K562 (cell line): ENCODE measurements around the gene NRAP. TPM values are rescaled to one million over a fixed set of nuclear protein-coding genes. Genes with fewer than 3 reads are reported as not detected.

Source experiments
- ATAC-seq: fragments of 200-7000 bp; cut with Tn5 transposase; 3 replicates; pipeline ENCODE4 v1.9.1; 2020; ENCODE audit warnings: moderate library complexity
- BruUV-seq: library from RNA; stranded (reverse); fragments of 400-500 nt; replicated peaks from 2 replicates; lab custom pipeline; 2021; lab: Mats Ljungman, UMichigan
- CTCF ChIA-PET: fragments of 300-600 bp; formaldehyde crosslinking; extraction: SDS; loops from one replicate; lab custom pipeline; 2021; ENCODE audit warnings: low intra/inter-chr PET ratio; lab: Yijun Ruan, JAX
- POLR2A ChIA-PET: fragments of 300-600, 350-650 bp; sonication (Branson Sonifier 250); formaldehyde crosslinking; extraction: SDS; loops from one replicate; lab custom pipeline; 2021; ENCODE audit warnings: antibody characterized with exemption, inconsistent platforms; lab: Yijun Ruan, JAX
- DNase-seq, 4 experiments: peaks; one replicate each; pipeline versions ENCODE4 v3.0.0 to v3.0.0-alpha.2; 2011 to 2018; ENCODE audit warnings: low spot score in 3 of 4, mixed read lengths in 3 of 4; ENCODE audit errors: extremely low read depth in 1 of 4
- FAIRE-seq: peaks from 2 replicates; lab custom pipeline; 2011; peaks lifted over from hg19 to GRCh38; lab: Jason Lieb, UNC
- H2AFZ ChIP-seq: 2 replicates; pipeline ENCODE4 v1.6.0; 2011; ENCODE audit warnings: low read depth, low read length, control low read depth, inconsistent platforms
- H3K27ac ChIP-seq: fragments of 200-600 bp; 3 replicates; pipeline ENCODE4 v1.8.0; 2011; ENCODE audit warnings: low read depth, mild to moderate bottlenecking, control low read depth, inconsistent platforms, low read length, moderate library complexity, mixed read lengths; ENCODE audit errors: extremely low read depth
- H3K27me3 ChIP-seq, 2 experiments: fragments of 300-600 bp in 1 of 2; 2 replicates in 1 of 2; 3 replicates in 1 of 2; pipeline versions ENCODE4 v1.6.0 to v1.8.0; 2011; ENCODE audit warnings: inconsistent platforms in 2 of 2, low read length in 2 of 2, mild to moderate bottlenecking in 1 of 2, mixed read lengths in 1 of 2, moderate library complexity in 1 of 2; ENCODE audit not compliant: control insufficient read depth in 2 of 2, insufficient read depth in 2 of 2
- H3K36me3 ChIP-seq: fragments of 300-600 bp; 3 replicates; pipeline ENCODE4 v1.8.0; 2011; ENCODE audit warnings: mild to moderate bottlenecking, low read length, inconsistent platforms; ENCODE audit not compliant: control insufficient read depth, insufficient read depth
- H3K4me1 ChIP-seq, 2 experiments: fragments of 200-600 bp in 1 of 2; replicated peaks in 1 of 2; 2 replicates in 1 of 2; 3 replicates in 1 of 2; pipeline versions ENCODE4 v1.5.1 to v1.8.0; 2011; ENCODE audit warnings: inconsistent platforms in 2 of 2, low read length in 2 of 2, mild to moderate bottlenecking in 1 of 2, mixed read lengths in 1 of 2, moderate library complexity in 1 of 2; ENCODE audit not compliant: control insufficient read depth in 2 of 2, insufficient read depth in 2 of 2
- H3K4me2 ChIP-seq: 2 replicates; pipeline ENCODE4 v1.6.1; 2011; ENCODE audit warnings: low read length, control low read depth, inconsistent platforms, mixed read lengths; ENCODE audit not compliant: insufficient read depth
- H3K4me3 ChIP-seq: fragments of 200-600 bp; sonication (generic), shearing (Covaris generic); 2 replicates; pipeline ENCODE4 v1.5.1; 2016; ENCODE audit warnings: control low read depth, inconsistent platforms
- H3K79me2 ChIP-seq: fragments of 200-600 bp; 3 replicates; pipeline ENCODE4 v1.8.0; 2011; ENCODE audit warnings: low read length, inconsistent platforms; ENCODE audit not compliant: control insufficient read depth, insufficient read depth
- H3K9ac ChIP-seq, 2 experiments: 2 replicates each; pipeline versions ENCODE4 v1.6.0 to v1.6.1; 2011; ENCODE audit warnings: low read depth in 2 of 2, low read length in 2 of 2, control low read depth in 1 of 2, inconsistent platforms in 1 of 2, mild to moderate bottlenecking in 1 of 2, mixed read lengths in 1 of 2; ENCODE audit not compliant: insufficient read depth in 1 of 2
- H3K9me1 ChIP-seq: one replicate; pipeline ENCODE4 v1.6.0; 2011; ENCODE audit warnings: inconsistent platforms, mild to moderate bottlenecking, low read length, moderate library complexity; ENCODE audit not compliant: control insufficient read depth, insufficient read depth
- H3K9me3 ChIP-seq: replicated peaks from 2 replicates; pipeline ENCODE4 v1.5.1; 2011; ENCODE audit warnings: low read depth, low read length, inconsistent platforms; ENCODE audit not compliant: control insufficient read depth, insufficient read depth
- H4K20me1 ChIP-seq: replicated peaks from 2 replicates; pipeline ENCODE4 v1.6.1; 2011; ENCODE audit warnings: low read length, inconsistent platforms, mixed read lengths; ENCODE audit not compliant: control insufficient read depth, insufficient read depth
- BHLHE40 ChIP-seq: IDR thresholded peaks from 2 replicates; pipeline ENCODE4 v1.6.1; 2011; ENCODE audit warnings: low read length, improper control_type of control experiment
- EHMT2 ChIP-seq: fragments of 450-650 bp; IDR thresholded peaks from 2 replicates; pipeline ENCODE4 v1.6.1; 2018; ENCODE audit warnings: antibody characterized with exemption
- GABPA ChIP-seq: fragments of 200-800 bp; sonication (Bioruptor generic); conservative IDR thresholded peaks from 2 replicates; pipeline ENCODE4 v1.6.1; 2016; ENCODE audit warnings: low read depth, missing genetic modification characterization, missing compliant biosample characterization
- NR2C1 ChIP-seq, 2 experiments: fragments of 450-650 bp; IDR thresholded peaks; 2 replicates each; pipeline ENCODE4 v1.6.1; 2017; ENCODE audit warnings: mild to moderate bottlenecking in 2 of 2, antibody characterized with exemption in 1 of 2, inconsistent platforms in 1 of 2, missing compliant biosample characterization in 1 of 2, missing genetic modification characterization in 1 of 2
- NR2C2 ChIP-seq, 2 experiments: fragments of 200-800 bp in 1 of 2; sonication (Bioruptor generic) in 1 of 2; sonication (generic) in 1 of 2; formaldehyde crosslinking in 1 of 2; IDR thresholded peaks; 2 replicates each; pipeline versions ENCODE4 v1.6.1 to v1.8.0; 2016 to 2022; ENCODE audit warnings: mild to moderate bottlenecking in 1 of 2, missing compliant biosample characterization in 1 of 2, missing genetic modification characterization in 1 of 2, missing genetic modification reagents in 1 of 2
- SAFB2 ChIP-seq: fragments of 200-400 bp; formaldehyde crosslinking; IDR thresholded peaks from 2 replicates; pipeline ENCODE4 v1.6.1; 2018; ENCODE audit warnings: borderline replicate concordance, low read length, low read depth, moderate library complexity; ENCODE audit not compliant: severe bottlenecking
- THRA ChIP-seq: fragments of 450-650 bp; IDR thresholded peaks from 2 replicates; pipeline ENCODE4 v1.6.1; 2017; ENCODE audit warnings: mild to moderate bottlenecking, moderate library complexity
- ZNF12 ChIP-seq: sonication (generic); formaldehyde crosslinking; IDR thresholded peaks from 2 replicates; pipeline ENCODE4 v1.4.0; 2020; ENCODE audit warnings: mild to moderate bottlenecking, missing genetic modification reagents
- ZNF311 ChIP-seq: fragments of 250-450 bp; sonication (Bioruptor Pico); IDR thresholded peaks from 2 replicates; pipeline ENCODE4 v1.4.0; 2020; ENCODE audit warnings: mild to moderate bottlenecking, moderate library complexity
- WGBS: fragments of 100-300 bp; shearing (Covaris generic); methylation state at CpG from one replicate; pipeline ENCODE4 v1.1.6; 2016; ENCODE audit warnings: low coverage, mixed read lengths; ENCODE audit not compliant: insufficient coverage; ENCODE audit errors: missing lambda C conversion rate; 5-methylcytosine and 5-hydroxymethylcytosine counted together
- in situ Hi-C: fragments of 300-500 bp; cut with MboI; formaldehyde crosslinking; loops from 4 replicates; pipeline ENCODE4 v1.15.0; 2018; ENCODE audit warnings: inconsistent platforms, mixed read lengths
- intact Hi-C: fragments of 100-400 bp; cut with micrococcal nuclease; formaldehyde crosslinking; loops from 2 replicates; pipeline ENCODE4 v1.14.2; 2022
- polyA plus RNA-seq, 8 experiments: library from polyadenylated mRNA; depleted of rRNA in 4 of 8; stranded (reverse) in 5 of 8; unstranded in 3 of 8; fragments of >200 nt; fragmentation: Nextera tagmentation in 2 of 8; fragmentation: Illumina TruSeq in 1 of 8; extraction: Ambion mirVana in 2 of 8; extraction: Trizol in 1 of 8; gene quantifications; 2 replicates each; pipeline versions ENCODE4 v1.2.1 to v1.2.3, GENCODE V29; 2011 to 2014; ENCODE audit warnings: inconsistent platforms in 1 of 8, missing spikeins in 1 of 8
- total RNA-seq, 7 experiments: library from RNA; depleted of rRNA in 6 of 7; stranded (reverse); fragments of >200 nt in 6 of 7; fragmentation: Illumina TruSeq in 2 of 7; extraction: Trizol in 2 of 7; gene quantifications; 2 replicates each; pipeline versions ENCODE4 v1.2.1 to v1.2.3, GENCODE V29; 2011 to 2021; ENCODE audit warnings: low replicate concordance in 1 of 7
- TF ChIP-seq, protein P1 (sequence below), 2 experiments: fragments of 450-650 bp in 1 of 2; sonication (generic) in 1 of 2; formaldehyde crosslinking in 1 of 2; IDR thresholded peaks; 2 replicates each; pipeline versions ENCODE4 v1.7.1 to v1.9.0; 2016 to 2022; ENCODE audit warnings: inconsistent platforms in 1 of 2, mild to moderate bottlenecking in 1 of 2, missing genetic modification reagents in 1 of 2

The NRAP gene
- total and polyA plus RNA-seq, 9 of the 15 experiments (the other 6 are each of a cell fraction or from before 2014, with no cell fraction given) = not detected

- TF ChIP-seq ZNF12 (CRISPR knock-in tag) = no peak
- TF ChIP-seq, all 486 proteins: peak for 0
Measured at GRCh38 chr10:113552014-113552413, 111.8 kb downstream of the NRAP start (continued).

- CTCF ChIA-PET = no interaction called here
- FAIRE-seq (no peak), ATAC-seq (no peak), DNase-seq (peak in 1 of 4 experiments; percentile 9)
- Histone ChIP-seq H3K4me2 (no peak overlapping the region), H3K4me3 (no peak overlapping the region), H3K9me3 (no peaks in the 10 kb centered on the region), H3K79me2 (no peaks in the 10 kb centered on the region), H4K20me1 (no peaks in the 10 kb centered on the region), H2AFZ (peak overlapping the region; percentile 2; the same call in 1 of the 2 replicates), H3K9me1 (no peaks in the 10 kb centered on the region), H3K9ac (no peak overlapping the region), H3K27ac (no peak overlapping the region), H3K27me3 (peaks cover 0 to 6% of the 10 kb centered on the region in 2 experiments; a peak in 2 of 5 replicates), H3K4me1 (no peaks in the 10 kb centered on the region), H3K36me3 (no peaks in the 10 kb centered on the region)
- BruUV-seq = no TSS peak
- in situ Hi-C loops (no loop called here), intact Hi-C loops (no loop called here)
- TF ChIP-seq ZNF311 = no peak
- TF ChIP-seq NR2C2 (CRISPR knock-in tag; IDR thresholded peaks at IDR 0.05) = no peak
- TF ChIP-seq NR2C2 (tag; IDR thresholded peaks at IDR 0.05) = peak; percentile 91
- peak; percentile 13; the same call in 1 of the 2 replicates for TF ChIP-seq EHMT2
- TF ChIP-seq BHLHE40 = no peak
- no peak for TF ChIP-seq THRA
- TF ChIP-seq SAFB2 = no peak
- TF ChIP-seq, protein P1, sequence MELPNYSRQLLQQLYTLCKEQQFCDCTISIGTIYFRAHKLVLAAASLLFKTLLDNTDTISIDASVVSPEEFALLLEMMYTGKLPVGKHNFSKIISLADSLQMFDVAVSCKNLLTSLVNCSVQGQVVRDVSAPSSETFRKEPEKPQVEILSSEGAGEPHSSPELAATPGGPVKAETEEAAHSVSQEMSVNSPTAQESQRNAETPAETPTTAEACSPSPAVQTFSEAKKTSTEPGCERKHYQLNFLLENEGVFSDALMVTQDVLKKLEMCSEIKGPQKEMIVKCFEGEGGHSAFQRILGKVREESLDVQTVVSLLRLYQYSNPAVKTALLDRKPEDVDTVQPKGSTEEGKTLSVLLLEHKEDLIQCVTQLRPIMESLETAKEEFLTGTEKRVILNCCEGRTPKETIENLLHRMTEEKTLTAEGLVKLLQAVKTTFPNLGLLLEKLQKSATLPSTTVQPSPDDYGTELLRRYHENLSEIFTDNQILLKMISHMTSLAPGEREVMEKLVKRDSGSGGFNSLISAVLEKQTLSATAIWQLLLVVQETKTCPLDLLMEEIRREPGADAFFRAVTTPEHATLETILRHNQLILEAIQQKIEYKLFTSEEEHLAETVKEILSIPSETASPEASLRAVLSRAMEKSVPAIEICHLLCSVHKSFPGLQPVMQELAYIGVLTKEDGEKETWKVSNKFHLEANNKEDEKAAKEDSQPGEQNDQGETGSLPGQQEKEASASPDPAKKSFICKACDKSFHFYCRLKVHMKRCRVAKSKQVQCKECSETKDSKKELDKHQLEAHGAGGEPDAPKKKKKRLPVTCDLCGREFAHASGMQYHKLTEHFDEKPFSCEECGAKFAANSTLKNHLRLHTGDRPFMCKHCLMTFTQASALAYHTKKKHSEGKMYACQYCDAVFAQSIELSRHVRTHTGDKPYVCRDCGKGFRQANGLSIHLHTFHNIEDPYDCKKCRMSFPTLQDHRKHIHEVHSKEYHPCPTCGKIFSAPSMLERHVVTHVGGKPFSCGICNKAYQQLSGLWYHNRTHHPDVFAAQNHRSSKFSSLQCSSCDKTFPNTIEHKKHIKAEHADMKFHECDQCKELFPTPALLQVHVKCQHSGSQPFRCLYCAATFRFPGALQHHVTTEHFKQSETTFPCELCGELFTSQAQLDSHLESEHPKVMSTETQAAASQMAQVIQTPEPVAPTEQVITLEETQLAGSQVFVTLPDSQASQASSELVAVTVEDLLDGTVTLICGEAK (IDR thresholded peaks at IDR 0.05) = peak; percentile 72
- TF ChIP-seq, protein P1 (CRISPR knock-in tag; IDR thresholded peaks at IDR 0.05) = no peak
- TF ChIP-seq GABPA (tag) = peak; percentile 79
- TF ChIP-seq NR2C1 (IDR thresholded peaks at IDR 0.05) = peak; percentile 77
- peak; percentile 87 for TF ChIP-seq NR2C1 (tag; IDR thresholded peaks at IDR 0.05)
- POLR2A ChIA-PET = no interaction called here
- 23% methylated on average over 4 of the region's 6 CpGs for WGBS
Measured at GRCh38 chr10:113550365-113550764, 113.5 kb downstream of the NRAP start.
